H54 (cell line): ENCODE data around the gene CRYBG1.

Experiments used
- DNase-seq: peaks from one replicate; pipeline ENCODE4 v3.0.0; 2011; ENCODE audit warnings: low spot score, mixed read lengths; ENCODE audit not compliant: insufficient read length
- FAIRE-seq: peaks from 3 replicates; lab custom pipeline; 2011; peaks lifted over from hg19 to GRCh38; lab: Jason Lieb, UNC
- POLR2A ChIP-seq: IDR thresholded peaks from 2 replicates; pipeline ENCODE4 v1.6.1; 2011; ENCODE audit warnings: low read depth, mild to moderate bottlenecking, low read length

CRYBG1 gene

GRCh38 chr6:106474466-106474865 is 113.9 kb downstream of the CRYBG1 start:
- no peak for FAIRE-seq
- no peak for DNase-seq
- no peak for TF ChIP-seq POLR2A

DNA sequence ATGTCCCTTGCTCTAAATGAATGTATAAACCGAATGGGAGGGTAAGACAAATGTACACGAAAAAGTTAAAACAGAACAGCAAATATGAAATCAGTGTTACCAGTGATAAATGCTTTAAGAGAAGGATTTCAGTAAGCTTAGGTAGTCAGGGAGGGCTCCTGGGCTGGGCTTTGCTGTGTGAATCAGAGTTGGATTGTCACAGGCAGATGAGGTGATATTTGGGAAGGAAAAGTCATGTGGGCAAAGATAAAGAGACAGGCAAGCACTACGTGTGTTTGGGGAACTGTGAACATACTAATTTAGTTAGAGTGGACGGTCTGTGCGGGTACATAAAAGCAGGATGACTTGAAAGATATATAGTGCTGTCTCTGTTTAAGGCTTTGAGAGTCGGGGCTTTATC is 114.8 kb downstream of the CRYBG1 start:
- no peak for TF ChIP-seq POLR2A
- DNase-seq (no peak), FAIRE-seq (no peak)

DNA sequence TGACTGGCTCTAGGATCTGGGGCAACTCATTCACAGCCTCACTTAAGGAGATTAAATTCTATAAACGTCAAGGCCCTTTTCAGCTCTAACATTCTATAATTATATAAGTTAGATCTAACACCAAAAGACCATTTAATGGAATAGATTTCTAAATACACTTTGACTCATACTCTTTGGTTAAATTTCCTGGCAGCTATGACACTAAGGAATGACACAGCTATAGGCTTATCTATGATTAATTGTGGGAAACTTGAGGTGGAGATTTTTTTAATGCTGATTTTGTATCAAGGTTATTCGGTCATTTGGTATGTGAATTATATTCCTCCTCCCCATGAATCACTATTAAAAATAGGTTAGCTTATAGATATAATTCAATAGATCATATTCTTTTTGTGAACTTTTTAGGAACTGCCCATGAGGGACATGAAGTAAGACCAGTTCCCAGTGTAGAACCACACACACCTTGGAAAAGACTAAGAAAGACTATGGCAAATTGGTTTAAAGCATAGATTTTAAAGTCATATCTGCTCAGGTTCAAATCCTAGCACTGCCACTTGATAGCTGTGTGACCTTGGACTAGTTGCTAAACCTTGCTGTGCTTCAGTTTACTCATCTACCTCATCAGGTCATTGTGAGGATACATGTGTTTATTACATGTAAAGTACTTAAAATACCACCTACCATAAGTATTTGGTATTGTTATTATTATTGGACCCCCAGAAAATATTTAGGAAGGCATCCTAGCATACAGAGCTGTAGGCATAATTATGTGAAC is 116.0 kb downstream of the CRYBG1 start:
- DNase-seq: no peak
- FAIRE-seq: no peak
- TF ChIP-seq POLR2A: no peak

DNA sequence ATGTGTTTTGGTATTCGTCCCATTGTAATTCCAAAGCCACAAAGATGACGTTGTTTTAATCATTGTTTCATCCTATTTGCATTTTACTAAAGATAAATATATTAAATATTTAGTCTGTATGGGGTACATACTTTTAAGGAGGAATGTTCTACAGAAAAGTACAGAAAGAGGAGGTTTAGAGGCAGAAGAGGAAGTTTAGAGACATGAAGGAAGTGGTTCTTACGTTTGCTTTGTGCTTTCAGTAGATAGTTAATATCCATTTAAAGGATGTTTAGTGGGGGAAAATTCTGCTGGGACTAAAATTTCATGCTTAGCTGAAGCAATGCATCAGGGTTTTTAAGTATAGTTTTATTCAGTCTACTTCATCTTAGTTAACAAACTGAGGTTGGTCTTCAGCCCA is 116.6 kb downstream of the CRYBG1 start:
- TF ChIP-seq POLR2A: no peak
- FAIRE-seq (no peak), DNase-seq (no peak)

DNA sequence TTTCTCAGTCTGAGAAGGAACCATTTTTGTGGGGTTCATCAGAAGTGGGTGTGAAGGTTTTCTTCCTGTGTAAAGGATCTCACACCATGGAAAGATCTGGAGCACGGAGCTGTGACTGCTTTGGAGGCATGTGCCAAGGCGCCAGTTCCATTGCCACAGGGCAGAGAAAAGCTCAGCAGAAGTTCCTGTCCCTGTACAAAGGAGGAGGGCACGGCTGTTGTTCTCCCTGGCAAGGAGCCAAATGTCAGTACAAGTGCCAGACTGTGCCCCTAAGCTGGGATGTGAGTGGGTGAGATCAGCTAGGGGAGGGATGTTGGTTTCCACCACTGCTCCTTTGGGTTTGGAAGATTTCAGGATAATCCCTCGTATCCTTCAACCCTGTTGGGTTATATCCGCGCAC is 117.3 kb downstream of the CRYBG1 start:
- no peak for TF ChIP-seq POLR2A
- no peak for FAIRE-seq
- no peak for DNase-seq

DNA sequence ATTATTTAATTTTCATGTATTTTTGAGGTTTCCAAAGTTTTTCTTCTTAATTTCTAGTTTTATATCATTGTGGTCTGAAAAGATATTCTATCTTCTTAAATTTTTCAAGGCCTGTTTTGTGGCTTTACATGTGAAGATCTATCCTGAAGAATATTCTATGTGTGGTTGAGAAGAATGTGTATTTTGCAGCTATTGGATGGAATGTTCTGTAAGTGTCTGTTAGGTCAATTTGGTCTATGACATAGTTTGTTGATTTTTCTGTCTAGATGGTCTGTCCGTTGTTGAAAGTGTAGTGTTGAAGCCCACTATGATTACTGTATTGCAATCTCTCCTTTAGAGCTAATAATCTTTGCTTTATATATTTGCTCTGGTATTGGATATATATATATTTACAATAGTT is 125.7 kb downstream of the CRYBG1 start:
- TF ChIP-seq POLR2A: no peak
- FAIRE-seq (no peak), DNase-seq (no peak)

DNA sequence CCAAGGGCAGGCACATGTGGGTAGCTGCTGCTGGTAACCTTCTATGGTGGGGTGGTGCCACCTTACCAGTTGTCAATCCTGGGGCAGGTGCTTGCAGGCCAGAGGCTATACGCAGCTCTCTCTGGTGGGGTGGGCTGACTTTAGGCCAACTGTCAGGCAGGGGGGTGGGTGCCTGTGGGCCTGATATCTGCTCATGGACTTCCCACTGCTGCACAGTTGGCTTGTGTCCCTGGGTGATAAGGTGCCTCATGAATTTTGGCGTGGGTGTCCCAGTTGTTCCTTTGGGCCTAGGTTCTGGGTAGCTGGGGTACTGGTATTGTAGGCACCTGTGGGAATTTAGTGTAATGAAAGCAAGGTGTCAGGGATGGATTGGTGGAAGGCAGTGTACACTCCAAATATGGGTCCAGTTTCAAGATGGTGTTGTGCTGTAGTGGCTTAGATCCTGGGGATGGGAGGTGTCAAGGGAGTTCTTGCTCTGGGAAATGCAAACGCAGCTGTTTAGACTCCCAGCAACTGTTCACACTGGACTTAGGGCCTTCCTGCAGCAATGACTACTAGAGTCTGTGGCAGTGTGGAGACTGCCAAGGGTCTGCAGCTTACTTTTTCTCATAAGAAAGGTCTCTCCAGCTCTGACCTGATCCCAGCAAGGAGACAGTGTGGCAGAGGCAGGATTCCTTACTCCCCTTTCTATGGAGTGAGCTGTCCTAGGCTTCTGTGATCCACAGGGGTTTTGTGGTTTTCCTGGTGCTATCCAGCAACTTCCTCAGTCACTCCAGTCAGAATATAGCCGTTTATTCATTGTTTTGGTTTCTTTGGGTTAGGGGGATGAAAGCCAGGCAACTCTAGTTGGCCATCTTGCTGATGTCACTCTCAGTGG is 128.2 kb downstream of the CRYBG1 start:
- TF ChIP-seq POLR2A: no peak
- DNase-seq (no peak), FAIRE-seq (peak; percentile 65)

GRCh38 chr6:106490030-106490429 is 129.5 kb downstream of the CRYBG1 start:
- no peak for TF ChIP-seq POLR2A
- DNase-seq (no peak), FAIRE-seq (no peak)

DNA sequence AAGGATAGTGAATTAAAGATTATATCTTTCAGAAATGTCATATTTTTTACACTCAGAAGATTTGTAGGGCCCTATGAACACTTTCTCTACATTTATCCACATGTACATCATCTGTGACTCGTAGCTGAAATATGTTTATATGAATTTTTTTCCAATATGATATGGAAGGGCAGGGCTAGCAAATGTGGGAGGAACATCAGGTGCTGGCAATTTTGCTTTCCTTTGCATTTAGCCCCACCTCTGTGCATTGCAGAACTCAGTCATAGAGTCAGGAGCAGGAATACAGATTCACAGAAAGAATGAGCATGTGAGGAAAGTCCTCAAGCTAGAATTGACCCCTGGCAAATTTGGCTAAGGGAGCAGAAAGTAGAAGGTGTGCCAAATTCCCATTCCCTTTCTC is 129.9 kb downstream of the CRYBG1 start:
- no peak for DNase-seq
- TF ChIP-seq POLR2A: no peak
- no peak for FAIRE-seq

- FAIRE-seq (no peak), DNase-seq (no peak)
- no peak for TF ChIP-seq POLR2A
Measured at GRCh38 chr6:106490974-106491373, 130.5 kb downstream of the CRYBG1 start.

- no peak for FAIRE-seq
Measured at GRCh38 chr6:106495014-106495413, 134.5 kb downstream of the CRYBG1 start.

DNA sequence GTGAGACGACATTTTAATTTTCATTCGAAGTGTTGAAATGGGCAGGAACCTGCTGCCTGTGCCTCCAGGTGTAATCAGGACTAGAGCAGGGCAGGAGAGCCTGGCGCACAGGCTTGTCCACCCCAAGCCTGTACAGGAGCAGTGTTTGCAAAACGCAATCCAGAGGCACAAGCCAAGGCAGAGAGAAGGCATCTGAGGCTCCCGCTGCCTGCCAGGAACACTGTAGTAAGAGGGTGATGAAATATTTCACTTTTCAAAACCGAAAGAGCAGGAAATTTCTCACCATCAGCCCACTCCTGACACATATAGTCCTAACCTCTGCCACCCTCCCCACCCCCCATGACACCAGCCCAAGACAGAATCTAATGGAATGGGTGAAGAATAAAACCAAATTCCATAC is 136.3 kb downstream of the CRYBG1 start:
- FAIRE-seq (no peak), DNase-seq (no peak)
- TF ChIP-seq POLR2A: no peak

More at GRCh38 chr6:106495014-106495413, 134.5 kb downstream of the CRYBG1 start:
- TF ChIP-seq POLR2A: no peak
- no peak for DNase-seq

GRCh38 chr6:106501960-106502371 is 141.4 kb downstream of the CRYBG1 start:
- no peak for DNase-seq

GRCh38 chr6:106502559-106502958 is 142.0 kb downstream of the CRYBG1 start:
- DNase-seq (no peak), FAIRE-seq (no peak)
- TF ChIP-seq POLR2A: no peak

More at GRCh38 chr6:106501960-106502371, 141.4 kb downstream of the CRYBG1 start:
- no peak for TF ChIP-seq POLR2A
- FAIRE-seq: no peak
